ENCODE data around the gene CHRNA7. TPM values are rescaled to one million over a fixed set of nuclear protein-coding genes. Genes with fewer than 3 reads are reported as not detected.
"Not testable (repeated sequence)": the region's sequence is repeated elsewhere in the genome, so short reads cannot be mapped to it uniquely, and the experiment has no call there.

The CHRNA7 gene
- total and polyA plus RNA-seq, 3 experiments from 2014 or later, result not detected

- no peaks in the 10 kb centered on the region for H3K36me3 ChIP-seq (ENCODE audit: insufficient read depth, low read length)
- Mint-ChIP-seq H3K27me3 (peaks cover 0 to 34% of the 10 kb centered on the region in 2 donors), H3K36me3 (no peaks in the 10 kb centered on the region), H3K9me3 (peaks cover 0 to 2% (median 0%) of the 10 kb centered on the region in 5 donors), H3K4me1 (no peaks in the 10 kb centered on the region), H3K27ac (no peak overlapping the region), H3K4me3 (no peak overlapping the region)
- no peaks in the 10 kb centered on the region for H3K27me3 ChIP-seq (ENCODE audit: insufficient read depth, low read length, poor library complexity, severe bottlenecking)
- H3K27ac ChIP-seq (ENCODE audit: low read depth, low read length), result no peak overlapping the region
- POLR2A ChIA-PET, result no interaction called here
- DNase-seq, result no peak
- H3K4me3 ChIP-seq (ENCODE audit: low read length), result no peak overlapping the region
- H3K9me3 ChIP-seq (ENCODE audit: low read length), result no peaks in the 10 kb centered on the region
- no peaks in the 10 kb centered on the region for H3K4me1 ChIP-seq (ENCODE audit: insufficient read depth, low read length)
- CTCF ChIA-PET, result no interaction called here
Observed at GRCh38 chr15:32131803-32132202, 101.5 kb downstream of the CHRNA7 start.

GRCh38 chr15:32132859-32133258 lies 102.5 kb downstream of the CHRNA7 start:
- Mint-ChIP-seq H3K9me3 (peaks cover 0 to 2% (median 0%) of the 10 kb centered on the region in 5 donors), H3K4me1 (no peaks in the 10 kb centered on the region), H3K27ac (no peak overlapping the region), H3K27me3 (peaks cover 0 to 34% of the 10 kb centered on the region in 2 donors), H3K36me3 (no peaks in the 10 kb centered on the region), H3K4me3 (no peak overlapping the region)
- Histone ChIP-seq H3K27ac (ENCODE audit: low read depth, low read length) (no peak overlapping the region), H3K4me3 (ENCODE audit: low read length) (no peak overlapping the region), H3K9me3 (ENCODE audit: low read length) (no peaks in the 10 kb centered on the region), H3K4me1 (ENCODE audit: insufficient read depth, low read length) (no peaks in the 10 kb centered on the region), H3K36me3 (ENCODE audit: insufficient read depth, low read length) (no peaks in the 10 kb centered on the region), H3K27me3 (ENCODE audit: insufficient read depth, low read length, poor library complexity, severe bottlenecking) (no peaks in the 10 kb centered on the region)
- ChIA-PET CTCF (no interaction called here), POLR2A (no interaction called here)
- no peak for DNase-seq

- ChIA-PET POLR2A (no interaction called here), CTCF (no interaction called here)
- no peaks in the 10 kb centered on the region for H3K36me3 Mint-ChIP-seq
- H3K4me3 ChIP-seq (ENCODE audit: low read length), result no peak overlapping the region
- peaks cover 0 to 2% (median 0%) of the 10 kb centered on the region in 5 donors for H3K9me3 Mint-ChIP-seq
- no peaks in the 10 kb centered on the region for H3K9me3 ChIP-seq (ENCODE audit: low read length)
- no peaks in the 10 kb centered on the region for H3K4me1 ChIP-seq (ENCODE audit: insufficient read depth, low read length)
- no peak for DNase-seq
- H3K27ac Mint-ChIP-seq, result no peak overlapping the region
- H3K27me3 ChIP-seq (ENCODE audit: insufficient read depth, low read length, poor library complexity, severe bottlenecking), result no peaks in the 10 kb centered on the region
- H3K27ac ChIP-seq (ENCODE audit: low read depth, low read length), result no peak overlapping the region
- peaks cover 0 to 34% of the 10 kb centered on the region in 2 donors for H3K27me3 Mint-ChIP-seq
- no peaks in the 10 kb centered on the region for H3K36me3 ChIP-seq (ENCODE audit: insufficient read depth, low read length)
- no peaks in the 10 kb centered on the region for H3K4me1 Mint-ChIP-seq
- no peak overlapping the region for H3K4me3 Mint-ChIP-seq
Observed at GRCh38 chr15:32134842-32135241, 104.5 kb downstream of the CHRNA7 start.

GRCh38 chr15:32135335-32135734 lies 105.0 kb downstream of the CHRNA7 start:
- DNase-seq, result no peak
- Mint-ChIP-seq H3K4me3 (no peak overlapping the region), H3K4me1 (no peaks in the 10 kb centered on the region), H3K27me3 (peaks cover 0 to 30% of the 10 kb centered on the region in 2 donors), H3K9me3 (peaks cover 0 to 2% (median 0%) of the 10 kb centered on the region in 5 donors), H3K27ac (no peak overlapping the region), H3K36me3 (no peaks in the 10 kb centered on the region)
- Histone ChIP-seq H3K4me1 (ENCODE audit: insufficient read depth, low read length) (no peaks in the 10 kb centered on the region), H3K4me3 (ENCODE audit: low read length) (no peak overlapping the region), H3K27ac (ENCODE audit: low read depth, low read length) (no peak overlapping the region), H3K27me3 (ENCODE audit: insufficient read depth, low read length, poor library complexity, severe bottlenecking) (no peaks in the 10 kb centered on the region), H3K9me3 (ENCODE audit: low read length) (no peaks in the 10 kb centered on the region), H3K36me3 (ENCODE audit: insufficient read depth, low read length) (no peaks in the 10 kb centered on the region)
- POLR2A ChIA-PET, result no interaction called here
- CTCF ChIA-PET, result no interaction called here

- POLR2A ChIA-PET; H3K27ac ChIP-seq (ENCODE audit: low read depth, low read length); H3K9me3 Mint-ChIP-seq; H3K36me3 ChIP-seq (ENCODE audit: insufficient read depth, low read length); H3K9me3 ChIP-seq (ENCODE audit: low read length); H3K4me3 ChIP-seq (ENCODE audit: low read length); H3K27me3 ChIP-seq (ENCODE audit: insufficient read depth, low read length, poor library complexity, severe bottlenecking); H3K4me3 Mint-ChIP-seq; CTCF ChIA-PET; DNase-seq; H3K36me3 Mint-ChIP-seq; H3K27ac Mint-ChIP-seq; H3K4me1 ChIP-seq (ENCODE audit: insufficient read depth, low read length); H3K4me1 Mint-ChIP-seq: not testable (repeated sequence)
- H3K27me3 Mint-ChIP-seq, result peaks cover 0 to 15% of the 10 kb centered on the region in 2 donors
Observed at GRCh38 chr15:32145512-32145911, 115.2 kb downstream of the CHRNA7 start.

GRCh38 chr15:32148833-32149555 lies 118.7 kb downstream of the CHRNA7 start:
- Histone ChIP-seq H3K27ac (ENCODE audit: low read depth, low read length) (no peak overlapping the region), H3K27me3 (ENCODE audit: insufficient read depth, low read length, poor library complexity, severe bottlenecking) (no peaks in the 10 kb centered on the region), H3K4me3 (ENCODE audit: low read length) (no peak overlapping the region), H3K4me1 (ENCODE audit: insufficient read depth, low read length) (no peaks in the 10 kb centered on the region), H3K9me3 (ENCODE audit: low read length) (no peaks in the 10 kb centered on the region), H3K36me3 (ENCODE audit: insufficient read depth, low read length) (no peaks in the 10 kb centered on the region)
- Mint-ChIP-seq H3K36me3 (no peaks in the 10 kb centered on the region), H3K27me3 (peaks cover 6 to 21% of the 10 kb centered on the region in 2 donors), H3K27ac (no peak overlapping the region), H3K9me3 (peaks cover 0 to 2% (median 0%) of the 10 kb centered on the region in 5 donors), H3K4me1 (no peaks in the 10 kb centered on the region), H3K4me3 (no peak overlapping the region)
- DNase-seq, result no peak
- POLR2A ChIA-PET, result no interaction called here
- CTCF ChIA-PET, result no interaction called here

GRCh38 chr15:32152574-32152973 lies 122.3 kb downstream of the CHRNA7 start:
- POLR2A ChIA-PET, result no interaction called here
- H3K4me3 ChIP-seq (ENCODE audit: low read length), result no peak overlapping the region
- no peak for DNase-seq
- H3K4me1 ChIP-seq (ENCODE audit: insufficient read depth, low read length), result no peaks in the 10 kb centered on the region
- no peaks in the 10 kb centered on the region for H3K36me3 Mint-ChIP-seq
- no peaks in the 10 kb centered on the region for H3K9me3 ChIP-seq (ENCODE audit: low read length)
- H3K4me3 Mint-ChIP-seq, result no peak overlapping the region
- H3K36me3 ChIP-seq (ENCODE audit: insufficient read depth, low read length), result no peaks in the 10 kb centered on the region
- no peaks in the 10 kb centered on the region for H3K9me3 Mint-ChIP-seq
- no peaks in the 10 kb centered on the region for H3K27me3 ChIP-seq (ENCODE audit: insufficient read depth, low read length, poor library complexity, severe bottlenecking)
- no peaks in the 10 kb centered on the region for H3K4me1 Mint-ChIP-seq
- H3K27ac ChIP-seq (ENCODE audit: low read depth, low read length), result no peak overlapping the region
- CTCF ChIA-PET, result no interaction called here
- H3K27me3 Mint-ChIP-seq, result peaks cover 6 to 10% of the 10 kb centered on the region in 2 donors
- H3K27ac Mint-ChIP-seq, result no peak overlapping the region

- CTCF ChIA-PET; H3K27me3 Mint-ChIP-seq; H3K36me3 Mint-ChIP-seq; H3K4me3 Mint-ChIP-seq; H3K27ac Mint-ChIP-seq; DNase-seq; H3K4me1 Mint-ChIP-seq; H3K36me3 ChIP-seq (ENCODE audit: insufficient read depth, low read length); H3K27ac ChIP-seq (ENCODE audit: low read depth, low read length); POLR2A ChIA-PET; H3K9me3 ChIP-seq (ENCODE audit: low read length); H3K27me3 ChIP-seq (ENCODE audit: insufficient read depth, low read length, poor library complexity, severe bottlenecking); H3K4me3 ChIP-seq (ENCODE audit: low read length); H3K9me3 Mint-ChIP-seq; H3K4me1 ChIP-seq (ENCODE audit: insufficient read depth, low read length): not testable (repeated sequence)
Observed at GRCh38 chr15:32153868-32154623, 123.7 kb downstream of the CHRNA7 start.

Measured in CD8-positive, alpha-beta memory T cell (primary cell).